Neuron (in vitro differentiated cells): Measurements from ENCODE around the gene TOE1.

Source experiments
- H2AFZ ChIP-seq: one replicate; pipeline ENCODE4 v1.6.1; 2013; ENCODE audit warnings: low read depth, mild to moderate bottlenecking, inconsistent platforms, low read length, moderate library complexity
- H3K27me3 ChIP-seq: one replicate; pipeline ENCODE4 v1.6.1; 2013; ENCODE audit warnings: low read length; ENCODE audit not compliant: insufficient read depth
- H3K36me3 ChIP-seq: one replicate; pipeline ENCODE4 v1.6.1; 2013; ENCODE audit warnings: low read length; ENCODE audit not compliant: insufficient read depth
- H3K4me1 ChIP-seq: one replicate; pipeline ENCODE4 v1.6.1; 2013; ENCODE audit warnings: low read length; ENCODE audit not compliant: insufficient read depth
- H3K4me3 ChIP-seq: 2 replicates; pipeline ENCODE4 v1.5.1; 2013; ENCODE audit warnings: mild to moderate bottlenecking, low read length, moderate library complexity
- H3K9me3 ChIP-seq: one replicate; pipeline ENCODE4 v1.6.1; 2013; ENCODE audit warnings: low read length

Gene TOE1

DNA sequence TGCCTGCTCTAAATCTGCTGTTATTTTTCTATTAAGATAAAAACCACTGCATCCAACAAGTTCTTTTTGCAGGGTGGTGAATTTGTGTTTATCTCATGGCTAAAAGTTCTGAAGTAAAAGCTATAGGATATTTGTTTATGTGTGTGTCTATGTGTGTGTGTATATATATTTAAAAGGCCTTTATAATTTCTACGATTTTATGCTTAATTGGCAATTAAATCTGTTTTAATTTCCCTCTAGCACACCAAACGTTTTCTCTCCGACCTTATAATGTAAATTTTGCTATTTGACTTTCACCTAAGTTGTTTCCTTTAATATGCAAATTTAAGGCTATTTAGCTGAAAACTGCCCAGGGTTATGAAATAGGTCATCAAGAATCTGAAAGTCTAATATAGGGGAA, 33.1 kb upstream of the TOE1 start:
- Histone ChIP-seq H3K36me3 (no peaks in the 10 kb centered on the region), H3K9me3 (no peaks in the 10 kb centered on the region), H2AFZ (no peak overlapping the region), H3K4me3 (no peak overlapping the region), H3K4me1 (peaks cover 15% of the 10 kb centered on the region), H3K27me3 (no peaks in the 10 kb centered on the region)

DNA sequence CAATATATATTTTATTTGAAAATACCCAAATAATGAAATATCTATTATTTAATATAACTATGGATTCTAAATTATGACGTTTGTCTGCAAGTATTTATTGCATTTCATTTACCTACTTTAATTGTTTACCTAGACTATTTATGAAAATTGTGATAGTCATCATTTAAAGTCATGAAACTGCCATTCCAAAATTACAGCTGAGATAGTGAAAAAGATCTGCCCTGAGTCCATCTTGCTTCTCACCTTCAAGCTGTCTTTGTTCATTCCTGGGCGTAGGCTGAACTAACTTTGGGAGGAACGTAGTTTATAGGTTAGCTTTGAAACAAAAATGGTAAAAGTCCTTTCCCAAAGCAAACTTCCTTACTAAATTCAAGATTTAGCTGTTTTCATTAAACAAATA, 25.7 kb upstream of the TOE1 start:
- no peaks in the 10 kb centered on the region for H3K4me1 ChIP-seq
- H3K9me3 ChIP-seq = no peaks in the 10 kb centered on the region
- no peak overlapping the region for H2AFZ ChIP-seq
- H3K27me3 ChIP-seq = no peaks in the 10 kb centered on the region
- no peaks in the 10 kb centered on the region for H3K36me3 ChIP-seq
- H3K4me3 ChIP-seq = no peak overlapping the region

DNA sequence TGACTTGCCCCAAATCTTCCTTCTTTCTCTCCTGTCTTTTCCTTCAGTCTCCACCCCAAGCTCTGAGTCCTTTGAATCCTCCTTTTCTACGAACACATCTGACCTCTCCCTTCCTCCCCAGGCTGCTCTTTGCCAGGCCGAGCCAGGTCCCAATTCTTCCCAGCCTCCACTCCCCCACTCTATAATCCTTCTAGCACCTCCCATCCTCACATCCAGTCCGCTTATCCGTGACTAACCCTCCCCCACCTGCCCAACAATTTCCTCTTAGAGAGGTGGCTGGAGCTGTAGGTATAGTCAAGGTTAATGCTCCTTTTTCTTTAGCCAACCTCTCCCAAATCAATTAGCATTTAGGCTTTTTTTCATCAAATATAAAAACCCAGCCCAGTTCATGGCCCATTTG, 22.8 kb upstream of the TOE1 start:
- no peaks in the 10 kb centered on the region for H3K36me3 ChIP-seq
- no peaks in the 10 kb centered on the region for H3K27me3 ChIP-seq
- no peaks in the 10 kb centered on the region for H3K9me3 ChIP-seq
- H3K4me3 ChIP-seq = no peak overlapping the region
- H3K4me1 ChIP-seq = no peaks in the 10 kb centered on the region
- no peak overlapping the region for H2AFZ ChIP-seq

DNA sequence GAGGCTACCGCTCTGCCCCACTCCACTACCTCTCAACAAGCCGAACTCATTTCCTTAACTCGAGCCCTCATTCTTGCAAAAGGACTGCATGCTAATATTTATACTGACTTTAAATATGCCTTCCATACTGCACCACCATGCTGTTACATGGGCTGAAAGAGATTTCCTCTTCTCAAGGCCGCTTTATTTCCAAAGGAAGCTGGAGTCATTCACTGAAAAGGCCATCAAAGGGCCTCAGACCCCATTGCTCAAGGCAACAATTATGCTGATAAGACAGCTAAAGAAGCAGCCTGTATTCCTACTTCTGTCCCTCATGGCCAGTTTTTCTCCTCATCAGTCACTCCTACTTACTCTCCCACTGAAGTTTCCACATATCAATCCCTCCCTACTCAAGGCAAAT, 20.2 kb upstream of the TOE1 start:
- H3K27me3 ChIP-seq = no peaks in the 10 kb centered on the region
- no peaks in the 10 kb centered on the region for H3K4me1 ChIP-seq
- H3K36me3 ChIP-seq = no peaks in the 10 kb centered on the region
- H3K4me3 ChIP-seq = no peak overlapping the region
- H2AFZ ChIP-seq = no peak overlapping the region
- H3K9me3 ChIP-seq = no peaks in the 10 kb centered on the region

DNA sequence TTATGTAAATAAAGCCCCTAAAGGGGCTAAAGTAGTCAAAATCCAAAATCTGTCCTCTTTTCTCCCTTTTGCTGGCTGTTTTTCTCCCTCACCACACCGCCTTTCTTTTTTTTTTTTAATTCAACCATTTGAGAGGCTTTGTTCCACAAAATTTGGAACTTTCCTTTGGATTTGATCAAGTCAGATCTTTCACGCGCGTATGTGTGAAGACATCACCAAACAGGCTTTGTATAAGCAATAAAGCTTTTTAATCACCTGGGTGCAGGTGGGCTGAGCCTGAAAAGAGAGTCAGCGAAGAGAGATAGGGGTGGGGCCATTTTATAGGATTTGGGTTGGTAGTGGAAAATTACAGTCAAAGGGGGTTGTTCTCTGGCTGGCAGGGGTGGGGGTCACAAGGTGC, 18.5 kb upstream of the TOE1 start:
- Histone ChIP-seq H3K27me3 (no peaks in the 10 kb centered on the region), H3K36me3 (no peaks in the 10 kb centered on the region), H2AFZ (no peak overlapping the region), H3K9me3 (no peaks in the 10 kb centered on the region), H3K4me1 (no peaks in the 10 kb centered on the region), H3K4me3 (no peak overlapping the region)

DNA sequence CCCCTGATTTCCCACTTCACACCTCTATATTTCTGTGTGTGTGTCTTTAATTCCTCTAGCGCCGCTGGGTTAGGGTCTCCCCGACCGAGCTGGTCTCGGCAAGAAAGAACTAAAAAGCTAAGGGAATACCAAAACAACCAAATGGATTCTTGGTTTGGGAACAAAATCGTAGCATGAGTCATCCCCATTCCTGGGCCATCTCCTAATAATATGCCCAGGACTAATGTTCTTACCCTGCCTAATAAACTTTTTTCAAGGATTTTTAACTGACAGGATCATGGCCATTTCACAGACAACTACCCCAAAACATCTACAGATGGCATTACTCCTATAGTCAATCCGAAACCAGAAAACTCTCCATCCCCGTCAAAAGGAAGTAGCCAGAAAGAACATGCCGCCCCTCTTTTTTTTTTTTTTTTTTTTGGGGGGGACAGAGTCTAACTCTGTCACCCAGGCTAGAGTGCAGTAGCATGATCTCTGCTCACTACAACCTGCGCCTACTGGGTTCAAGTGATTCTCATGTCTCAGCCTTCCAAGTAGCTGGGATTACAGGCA, 17.4 kb upstream of the TOE1 start:
- no peaks in the 10 kb centered on the region for H3K27me3 ChIP-seq
- H2AFZ ChIP-seq = no peak overlapping the region
- peaks cover 4% of the 10 kb centered on the region for H3K36me3 ChIP-seq
- H3K4me3 ChIP-seq = no peak overlapping the region
- H3K9me3 ChIP-seq = peaks cover 3% of the 10 kb centered on the region
- no peaks in the 10 kb centered on the region for H3K4me1 ChIP-seq

DNA sequence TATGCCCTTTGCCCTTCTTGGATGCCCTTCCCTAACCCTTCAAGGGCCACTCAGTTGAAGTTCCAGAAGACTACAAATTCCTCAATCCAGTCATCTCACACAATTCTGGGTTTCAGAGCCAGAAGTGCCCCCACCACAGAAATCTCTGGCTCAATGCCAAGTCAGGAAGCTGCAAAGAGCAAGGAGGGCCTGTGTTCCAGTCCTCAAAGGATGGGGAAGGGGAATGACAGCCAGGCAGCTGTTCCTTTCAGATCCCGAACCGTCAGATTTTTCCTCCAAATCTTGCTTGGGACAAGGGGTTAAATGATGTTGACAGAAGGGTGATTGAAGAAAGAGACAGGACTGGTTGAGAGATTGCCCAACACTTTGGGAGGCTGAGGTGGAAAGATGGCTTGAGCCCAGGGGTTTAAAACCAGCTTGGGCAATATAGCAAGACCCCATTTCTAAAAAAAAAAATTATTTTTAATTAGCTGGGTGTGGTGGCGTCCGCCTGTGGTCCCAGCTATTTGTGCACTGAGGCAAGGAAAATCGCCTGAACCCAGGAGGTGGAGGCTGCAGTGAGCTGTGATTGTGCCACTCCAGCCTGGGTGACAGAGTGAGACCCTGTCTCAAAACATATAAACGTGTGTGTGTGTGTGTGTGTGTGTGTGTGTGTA, 14.0 kb upstream of the TOE1 start:
- Histone ChIP-seq H3K4me3 (no peak overlapping the region), H3K4me1 (no peaks in the 10 kb centered on the region), H3K36me3 (peaks cover 17% of the 10 kb centered on the region), H3K27me3 (no peaks in the 10 kb centered on the region), H3K9me3 (peaks cover 3% of the 10 kb centered on the region), H2AFZ (no peak overlapping the region)

DNA sequence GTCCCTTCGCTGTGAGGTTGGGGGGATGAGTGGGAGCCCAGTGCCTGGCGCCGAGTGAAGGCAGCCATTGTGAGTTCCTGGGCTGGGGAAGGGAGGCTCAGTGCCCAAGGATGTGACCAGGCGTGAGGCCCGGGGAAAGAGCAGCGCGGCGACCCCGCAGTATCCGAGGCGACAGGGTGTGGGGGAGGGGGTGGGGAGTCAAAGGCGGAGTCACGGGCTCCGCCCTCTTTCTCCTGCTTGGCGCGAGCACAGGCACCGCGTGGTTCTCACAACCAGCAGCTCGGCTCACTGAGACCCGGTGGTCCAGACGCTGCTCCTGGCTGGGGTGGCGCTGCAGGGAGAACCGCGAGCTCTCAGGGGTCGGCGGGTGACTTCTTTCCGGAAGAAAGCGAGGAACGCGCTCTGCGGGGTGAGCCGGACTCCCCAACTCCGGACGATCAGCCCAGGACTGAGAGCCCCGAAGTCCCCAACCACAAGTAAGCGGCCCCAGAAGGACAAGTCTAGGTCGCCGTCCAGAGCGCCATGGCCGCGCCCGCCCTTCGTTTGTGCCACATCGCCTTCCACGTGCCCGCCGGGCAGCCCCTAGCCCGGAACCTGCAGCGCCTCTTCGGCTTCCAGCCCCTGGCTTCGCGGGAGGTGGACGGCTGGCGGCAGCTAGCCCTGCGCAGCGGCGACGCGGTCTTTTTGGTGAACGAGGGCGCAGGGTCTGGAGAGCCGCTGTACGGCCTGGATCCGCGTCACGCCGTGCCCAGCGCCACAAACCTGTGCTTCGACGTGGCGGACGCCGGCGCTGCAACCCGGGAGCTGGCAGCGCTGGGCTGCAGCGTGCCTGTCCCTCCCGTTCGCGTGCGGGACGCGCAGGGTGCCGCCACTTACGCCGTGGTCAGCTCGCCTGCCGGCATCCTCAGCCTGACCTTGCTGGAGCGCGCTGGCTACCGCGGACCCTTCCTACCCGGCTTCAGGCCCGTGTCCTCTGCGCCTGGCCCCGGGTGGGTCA, 13.0 kb upstream of the TOE1 start, which contains the start of gene HPDL:
TSS of gene HPDL (plus strand) at position 269 of the 997 bp plus-strand sequence. CDS start at position 523, 254 bp downstream.
- no peak within 1 kb of the TSS for H2AFZ ChIP-seq
- no peak within 1 kb of the TSS for H3K4me3 ChIP-seq
- peaks cover 3% of the 10 kb centered on the region for H3K9me3 ChIP-seq
- no peaks in the 10 kb centered on the region for H3K27me3 ChIP-seq
- H3K4me1 ChIP-seq = no peaks in the 10 kb centered on the region
- H3K36me3 ChIP-seq = peaks cover 26% of the 10 kb centered on the region

DNA sequence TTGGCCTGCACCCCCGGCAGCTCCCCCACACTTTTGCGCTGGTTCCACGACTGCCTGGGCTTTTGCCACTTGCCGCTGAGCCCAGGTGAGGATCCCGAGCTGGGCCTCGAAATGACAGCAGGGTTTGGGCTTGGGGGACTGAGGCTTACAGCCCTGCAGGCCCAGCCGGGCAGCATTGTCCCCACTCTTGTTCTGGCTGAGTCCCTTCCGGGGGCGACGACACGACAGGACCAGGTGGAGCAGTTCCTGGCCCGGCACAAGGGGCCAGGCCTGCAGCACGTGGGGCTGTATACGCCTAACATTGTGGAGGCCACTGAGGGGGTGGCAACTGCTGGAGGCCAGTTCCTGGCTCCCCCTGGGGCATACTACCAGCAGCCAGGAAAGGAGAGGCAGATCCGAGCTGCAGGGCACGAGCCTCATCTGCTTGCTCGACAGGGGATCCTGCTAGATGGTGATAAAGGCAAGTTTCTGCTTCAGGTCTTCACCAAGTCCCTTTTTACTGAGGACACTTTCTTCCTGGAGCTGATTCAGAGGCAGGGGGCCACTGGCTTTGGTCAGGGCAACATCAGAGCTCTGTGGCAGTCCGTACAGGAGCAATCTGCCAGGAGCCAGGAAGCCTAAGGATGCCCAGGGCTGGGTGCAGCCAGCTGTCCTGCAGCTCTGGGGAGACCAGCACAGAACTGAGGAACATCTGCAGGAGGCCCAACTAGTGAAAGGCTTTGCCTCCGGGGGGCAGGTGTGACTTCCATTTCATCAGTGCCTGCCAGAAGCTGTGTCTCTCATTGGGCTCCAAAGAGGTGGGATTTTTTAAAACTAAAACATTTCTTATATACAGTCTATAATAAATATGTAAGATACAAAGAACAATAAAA, 12.1 kb upstream of the TOE1 start:
- Histone ChIP-seq H3K36me3 (peaks cover 34% of the 10 kb centered on the region), H3K27me3 (no peaks in the 10 kb centered on the region), H3K4me3 (no peak overlapping the region), H2AFZ (no peak overlapping the region), H3K4me1 (no peaks in the 10 kb centered on the region), H3K9me3 (peaks cover 3% of the 10 kb centered on the region)

DNA sequence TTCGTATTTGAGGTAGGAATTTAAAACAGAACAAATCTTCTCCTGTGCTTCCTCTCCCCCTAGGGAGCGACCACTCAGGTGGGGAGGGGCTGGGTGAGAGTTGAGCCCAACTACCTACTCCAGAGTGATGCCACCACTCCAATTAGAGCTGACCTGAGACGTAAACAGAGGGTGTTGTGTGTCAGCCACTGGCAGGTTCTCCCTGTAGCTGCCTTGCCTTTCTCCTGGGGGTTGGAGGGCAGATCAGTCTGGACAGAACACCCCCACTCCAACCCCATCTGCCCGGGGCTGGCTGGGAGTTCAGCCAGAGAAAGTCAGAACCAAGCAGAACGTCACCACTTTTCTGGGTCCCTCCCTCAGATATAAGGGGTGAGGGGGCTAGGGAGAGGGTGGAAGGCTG, 11.3 kb upstream of the TOE1 start:
- Histone ChIP-seq H2AFZ (no peak overlapping the region), H3K36me3 (peaks cover 40% of the 10 kb centered on the region), H3K27me3 (no peaks in the 10 kb centered on the region), H3K4me1 (no peaks in the 10 kb centered on the region), H3K4me3 (no peak overlapping the region), H3K9me3 (peaks cover 3% of the 10 kb centered on the region)

DNA sequence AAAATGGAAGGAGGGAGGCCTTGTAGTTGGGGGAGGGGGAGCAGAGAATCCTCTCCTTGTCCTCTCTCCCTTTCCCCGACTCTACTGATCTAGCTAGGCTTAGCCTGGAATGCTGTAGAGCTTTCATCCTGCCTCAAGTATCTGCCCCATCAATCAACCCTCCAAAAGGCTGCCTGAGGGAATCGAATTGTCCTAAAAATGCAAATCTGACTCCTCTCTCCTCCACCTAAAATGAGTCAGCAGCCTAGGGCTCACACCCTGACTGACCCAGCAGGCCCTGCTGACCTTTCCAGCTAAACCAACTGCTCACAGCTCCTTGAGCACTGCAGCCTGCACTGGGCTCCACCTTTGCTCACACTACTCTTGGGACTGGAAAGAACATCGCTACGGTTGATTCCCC, 10.5 kb upstream of the TOE1 start:
- no peaks in the 10 kb centered on the region for H3K27me3 ChIP-seq
- peaks cover 3% of the 10 kb centered on the region for H3K9me3 ChIP-seq
- H2AFZ ChIP-seq = no peak overlapping the region
- no peak overlapping the region for H3K4me3 ChIP-seq
- no peaks in the 10 kb centered on the region for H3K4me1 ChIP-seq
- peaks cover 47% of the 10 kb centered on the region for H3K36me3 ChIP-seq

DNA sequence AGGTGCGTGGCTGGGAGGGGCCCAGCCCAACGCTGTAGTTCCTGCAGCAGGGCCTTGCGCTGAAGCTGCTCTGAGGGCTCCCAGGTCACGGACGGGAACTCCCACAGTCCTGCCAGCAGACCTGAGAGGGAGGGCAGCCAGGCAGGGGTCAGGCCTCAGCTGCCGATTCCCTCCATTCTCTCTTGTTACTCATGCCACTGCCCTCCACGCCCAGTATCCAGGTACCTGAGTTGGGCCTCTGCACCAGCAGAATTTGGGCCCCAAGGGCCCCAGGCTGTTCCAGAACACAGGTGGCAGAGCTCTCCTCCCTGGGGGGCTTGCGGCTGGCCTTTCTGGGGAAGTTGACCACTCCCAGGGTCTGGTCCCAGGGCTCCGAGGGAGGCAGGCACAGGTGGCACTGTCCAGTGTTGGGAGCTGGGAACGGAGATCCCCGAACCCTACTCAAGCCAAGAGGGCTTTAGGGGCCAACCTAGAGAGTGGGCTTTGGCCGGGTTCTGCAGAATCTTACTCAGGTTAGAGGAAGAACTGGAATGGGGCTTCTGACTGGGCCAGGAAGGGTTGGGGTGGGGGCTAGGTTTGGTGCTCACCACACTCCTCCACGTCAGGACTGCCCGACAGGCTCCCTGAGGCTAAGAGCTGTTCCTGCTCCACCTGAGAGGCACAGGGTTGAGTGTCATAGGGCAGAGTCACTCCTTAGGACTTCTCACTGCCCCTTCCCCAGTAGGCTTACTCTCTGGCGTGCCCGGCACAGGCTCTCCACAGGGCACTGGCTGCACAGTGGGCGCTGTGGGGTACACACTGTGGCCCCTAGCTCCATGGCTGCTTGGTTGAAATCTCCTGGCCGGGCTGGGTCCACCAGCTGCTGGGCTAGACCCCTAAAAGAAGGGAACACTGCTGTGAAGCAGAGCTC, 8.3 kb upstream of the TOE1 start:
- Histone ChIP-seq H3K27me3 (no peaks in the 10 kb centered on the region), H3K36me3 (peaks cover 48% of the 10 kb centered on the region), H3K9me3 (peaks cover 3% of the 10 kb centered on the region), H2AFZ (no peak overlapping the region), H3K4me3 (no peak overlapping the region), H3K4me1 (no peaks in the 10 kb centered on the region)
